AG04450 (cell line): Measurements from ENCODE around the gene DMXL1. TPM values are rescaled to one million over a fixed set of nuclear protein-coding genes. Genes with fewer than 3 reads are reported as not detected.

Experiments used
- CTCF ChIA-PET: fragments of 300-600, 350-600 bp; formaldehyde crosslinking; extraction: SDS; loops from one replicate; lab custom pipeline; 2022; ENCODE audit warnings: antibody characterized with exemption, inconsistent platforms; lab: Charles Lee
- POLR2A ChIA-PET: fragments of 350-600 bp; formaldehyde crosslinking; extraction: SDS; loops from one replicate; lab custom pipeline; 2021; ENCODE audit warnings: antibody characterized with exemption, inconsistent platforms; lab: Yijun Ruan, JAX
- DNase-seq: peaks from one replicate; pipeline ENCODE4 v3.0.0-alpha.2; 2011; ENCODE audit warnings: low read depth, low spot score
- H3K27ac ChIP-seq: one replicate; pipeline ENCODE4 v1.5.1; 2012; ENCODE audit warnings: low read depth, low read length, control low read depth
- H3K27me3 ChIP-seq: one replicate; pipeline ENCODE4 v1.6.0; 2012; ENCODE audit warnings: low read length; ENCODE audit not compliant: control insufficient read depth, insufficient read depth
- H3K4me3 ChIP-seq: 2 replicates; pipeline ENCODE4 v1.5.1; 2011; ENCODE audit warnings: mild to moderate bottlenecking, low read depth, low read length, control low read depth
- H3K9me3 ChIP-seq: 2 replicates; pipeline ENCODE4 v1.5.1; 2012; ENCODE audit warnings: low read length; ENCODE audit not compliant: control insufficient read depth, insufficient read depth
- CTCF ChIP-seq: IDR thresholded peaks from 2 replicates; pipeline ENCODE4 v1.5.1; 2011; ENCODE audit warnings: low read depth, low read length, control low read depth, inconsistent platforms
- polyA plus RNA-seq: library from polyadenylated mRNA; depleted of rRNA; stranded (reverse); fragments of >200 nt; gene quantifications from 2 replicates; pipeline ENCODE4 v1.2.3, GENCODE V29; 2011

DMXL1 gene
- polyA plus RNA-seq, 1 experiment: 22.2 TPM

GRCh38 chr5:119022773-119023172 lies 48.1 kb upstream of the DMXL1 start:
- Histone ChIP-seq H3K27ac (no peak overlapping the region), H3K27me3 (no peaks in the 10 kb centered on the region), H3K4me3 (no peak overlapping the region), H3K9me3 (no peaks in the 10 kb centered on the region)
- CTCF ChIA-PET: interaction anchor here (1.6 to 3.2 kb wide), 4 partner anchors 10 to 389 kb away, joined by 4 to 54 read pairs (median 13); partner anchors contain the start of gene DTWD2
- no peak for DNase-seq
- POLR2A ChIA-PET: interaction anchor here (1.2 kb wide), 1 partner anchor 245 kb away, joined by 5 read pairs; no protein-coding TSS in a partner anchor
- TF ChIP-seq CTCF: no peak

GRCh38 chr5:119028575-119028974 lies 42.3 kb upstream of the DMXL1 start:
- no peak for DNase-seq
- no peak overlapping the region for H3K27ac ChIP-seq
- no peak overlapping the region for H3K4me3 ChIP-seq
- H3K27me3 ChIP-seq: no peaks in the 10 kb centered on the region
- no peaks in the 10 kb centered on the region for H3K9me3 ChIP-seq
- TF ChIP-seq CTCF: no peak
- ChIA-PET POLR2A (no interaction called here), CTCF (interaction anchor here (0.8 to 2.1 kb wide), 3 partner anchors 10 to 383 kb away, joined by 3 to 4 read pairs (median 4); partner anchors contain the start of gene DTWD2)

- Histone ChIP-seq H3K4me3 (no peak overlapping the region), H3K27me3 (no peaks in the 10 kb centered on the region), H3K27ac (no peak overlapping the region), H3K9me3 (no peaks in the 10 kb centered on the region)
- POLR2A ChIA-PET: no interaction called here
- TF ChIP-seq CTCF: no peak
- no peak for DNase-seq
- CTCF ChIA-PET: interaction anchor here (2.5 kb wide), 1 partner anchor 381 kb away, joined by 8 read pairs; no protein-coding TSS in a partner anchor
Measured at GRCh38 chr5:119031011-119031886, 39.6 kb upstream of the DMXL1 start.

- Histone ChIP-seq H3K27ac (no peak overlapping the region), H3K27me3 (no peaks in the 10 kb centered on the region), H3K4me3 (no peak overlapping the region), H3K9me3 (no peaks in the 10 kb centered on the region)
- TF ChIP-seq CTCF: no peak
- ChIA-PET POLR2A (no interaction called here), CTCF (interaction anchor here (2.5 kb wide), 1 partner anchor 380 kb away, joined by 8 read pairs; no protein-coding TSS in a partner anchor)
- no peak for DNase-seq
Measured at GRCh38 chr5:119031905-119032304, 39.0 kb upstream of the DMXL1 start.

GRCh38 chr5:119032656-119033055 lies 38.2 kb upstream of the DMXL1 start:
- Histone ChIP-seq H3K27me3 (no peaks in the 10 kb centered on the region), H3K4me3 (no peak overlapping the region), H3K9me3 (no peaks in the 10 kb centered on the region), H3K27ac (no peak overlapping the region)
- DNase-seq: no peak
- ChIA-PET POLR2A (no interaction called here), CTCF (interaction anchor here (0.6 to 2.5 kb wide), 3 partner anchors 11 to 379 kb away, joined by 3 to 8 read pairs (median 3); no protein-coding TSS in a partner anchor)
- TF ChIP-seq CTCF: no peak
